ENCODE measurements around the gene ITGB5. TPM values are rescaled to one million over a fixed set of nuclear protein-coding genes. Genes with fewer than 3 reads are reported as not detected.

ITGB5 gene
- total RNA-seq, 1 experiment from 2014 or later, result 77.8 TPM

DNA sequence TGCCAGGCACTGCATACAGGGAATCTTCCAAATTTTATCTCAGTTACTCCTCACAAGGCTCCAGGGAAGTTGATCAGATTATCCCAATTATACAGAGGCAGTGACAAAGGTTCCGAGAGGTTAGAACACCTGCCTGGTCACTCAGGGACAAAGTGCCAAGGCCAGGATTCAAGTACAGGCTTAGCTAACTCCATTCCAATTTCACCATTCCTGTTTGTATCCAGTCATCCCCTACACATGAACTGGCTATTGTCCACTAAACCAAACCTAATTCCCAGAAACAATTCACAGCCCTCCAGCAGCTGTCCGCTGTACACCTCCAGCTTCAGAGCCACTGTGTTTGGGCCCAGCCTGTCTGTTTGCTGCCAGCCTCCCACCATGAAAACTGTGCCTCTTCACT is 31.4 kb upstream of the ITGB5 start:
- no peak for ATAC-seq
- H3K4me2 ChIP-seq (ENCODE audit: low read length), result no peak overlapping the region
- ChIA-PET CTCF (interaction anchor here (1.7 kb wide), 1 partner anchor 10 kb away, joined by 6 read pairs; no protein-coding TSS in a partner anchor), POLR2A (no interaction called here), RAD21 (ENCODE audit: low non-redundant PET in 1 of 2, low total read pairs in 2 of 2, uncharacterized antibody in 2 of 2, unreplicated experiment in 2 of 2) (no interaction called here)
- no peaks in the 10 kb centered on the region for H4K20me1 ChIP-seq (ENCODE audit: insufficient read depth)
- H3K27ac ChIP-seq (ENCODE audit: low read depth, low read length), result no peak overlapping the region
- no peak overlapping the region for H2AFZ ChIP-seq (ENCODE audit: low read depth, low read length, poor library complexity, severe bottlenecking)
- no peak for TF ChIP-seq EZH2phosphoT487 (IDR thresholded peaks at IDR 0.05; ENCODE audit: borderline replicate concordance)
- no peak for TF ChIP-seq JUND (IDR thresholded peaks at IDR 0.05)
- no peak for TF ChIP-seq CEBPB (IDR thresholded peaks at IDR 0.05; ENCODE audit: low read depth)
- TF ChIP-seq CBX3 (IDR thresholded peaks at IDR 0.05; ENCODE audit: low read depth), result no peak
- no peak for TF ChIP-seq TCF7L2 (IDR thresholded peaks at IDR 0.05; ENCODE audit: borderline replicate concordance, extremely low read depth, insufficient read depth, insufficient read length)
- no peak for TF ChIP-seq SRF (IDR thresholded peaks at IDR 0.05; ENCODE audit: low read depth)
- no peak for TF ChIP-seq FOSL1 (IDR thresholded peaks at IDR 0.05; ENCODE audit: low read depth)
- TF ChIP-seq, protein P1, sequence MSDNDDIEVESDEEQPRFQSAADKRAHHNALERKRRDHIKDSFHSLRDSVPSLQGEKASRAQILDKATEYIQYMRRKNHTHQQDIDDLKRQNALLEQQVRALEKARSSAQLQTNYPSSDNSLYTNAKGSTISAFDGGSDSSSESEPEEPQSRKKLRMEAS (IDR thresholded peaks at IDR 0.05), result no peak
- no peak for TF ChIP-seq POLR2AphosphoS5 (IDR thresholded peaks at IDR 0.05; ENCODE audit: low read depth, low read length)
- TF ChIP-seq SIN3A (IDR thresholded peaks at IDR 0.05; ENCODE audit: low read depth), result no peak
- TF ChIP-seq RAD21 (IDR thresholded peaks at IDR 0.05; ENCODE audit: low read depth), result no peak
- TF ChIP-seq EZH2 (IDR thresholded peaks at IDR 0.05), result no peak
- no peak for TF ChIP-seq SP1 (IDR thresholded peaks at IDR 0.05; ENCODE audit: low read depth)
- TF ChIP-seq, protein P2, sequence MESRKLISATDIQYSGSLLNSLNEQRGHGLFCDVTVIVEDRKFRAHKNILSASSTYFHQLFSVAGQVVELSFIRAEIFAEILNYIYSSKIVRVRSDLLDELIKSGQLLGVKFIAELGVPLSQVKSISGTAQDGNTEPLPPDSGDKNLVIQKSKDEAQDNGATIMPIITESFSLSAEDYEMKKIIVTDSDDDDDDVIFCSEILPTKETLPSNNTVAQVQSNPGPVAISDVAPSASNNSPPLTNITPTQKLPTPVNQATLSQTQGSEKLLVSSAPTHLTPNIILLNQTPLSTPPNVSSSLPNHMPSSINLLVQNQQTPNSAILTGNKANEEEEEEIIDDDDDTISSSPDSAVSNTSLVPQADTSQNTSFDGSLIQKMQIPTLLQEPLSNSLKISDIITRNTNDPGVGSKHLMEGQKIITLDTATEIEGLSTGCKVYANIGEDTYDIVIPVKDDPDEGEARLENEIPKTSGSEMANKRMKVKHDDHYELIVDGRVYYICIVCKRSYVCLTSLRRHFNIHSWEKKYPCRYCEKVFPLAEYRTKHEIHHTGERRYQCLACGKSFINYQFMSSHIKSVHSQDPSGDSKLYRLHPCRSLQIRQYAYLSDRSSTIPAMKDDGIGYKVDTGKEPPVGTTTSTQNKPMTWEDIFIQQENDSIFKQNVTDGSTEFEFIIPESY (IDR thresholded peaks at IDR 0.05; ENCODE audit: extremely low read depth, insufficient replicate concordance, low read length), result no peak
- no peak for TF ChIP-seq ZFX (IDR thresholded peaks at IDR 0.05)
- no peak for TF ChIP-seq ZNF274 (IDR thresholded peaks at IDR 0.05; ENCODE audit: low read depth, low read length)
- no peak for TF ChIP-seq POLR2A (IDR thresholded peaks at IDR 0.05; ENCODE audit: borderline replicate concordance, extremely low read depth, insufficient read depth, insufficient read length)
- TF ChIP-seq YY1 (IDR thresholded peaks at IDR 0.05; ENCODE audit: extremely low read depth, insufficient replicate concordance, low read depth, low read length), result no peak
- no peak for TF ChIP-seq EGR1 (IDR thresholded peaks at IDR 0.05; ENCODE audit: low read depth)
- no peak overlapping the region for H3K9ac ChIP-seq (ENCODE audit: low read length)
- no peaks in the 10 kb centered on the region for H3K4me1 ChIP-seq (ENCODE audit: control insufficient read depth in 1 of 2, insufficient read depth in 2 of 2, low read length in 2 of 2)
- intact Hi-C loops (cut with micrococcal nuclease), result no loop called here
- no peaks in the 10 kb centered on the region for H3K9me2 ChIP-seq (ENCODE audit: insufficient read depth)
- no peak overlapping the region for H3K4me3 ChIP-seq (replicated peaks in 1 of 2; ENCODE audit: low read depth in 1 of 2, low read length in 2 of 2)
- no TSS peak for BruUV-seq (replicated peaks)
- no peak for DNase-seq (ENCODE audit: low read depth, low spot score)
- H3K36me3 ChIP-seq (ENCODE audit: control insufficient read depth in 1 of 2, insufficient read depth in 2 of 2, low read length in 2 of 2), result no peaks in the 10 kb centered on the region
- H3K27me3 ChIP-seq (ENCODE audit: insufficient read depth, low read length), result no peaks in the 10 kb centered on the region
- H3K79me2 ChIP-seq (ENCODE audit: insufficient read depth, low read length), result no peaks in the 10 kb centered on the region
- no peaks in the 10 kb centered on the region for H3K9me3 ChIP-seq (ENCODE audit: control insufficient read depth in 1 of 2, insufficient read depth in 1 of 2, low read depth in 1 of 2, low read length in 2 of 2)
